Kidney (tissue), 14 donors: ENCODE measurements around the gene PDGFRB. TPM values are rescaled to one million over a fixed set of nuclear protein-coding genes. Genes with fewer than 3 reads are reported as not detected.

Source experiments
- DNase-seq, 5 donors: peaks; one replicate each; pipeline ENCODE4 v3.0.0-alpha.2; 2013 to 2020
- FAIRE-seq: peaks from 2 replicates; lab custom pipeline; 2012; peaks lifted over from hg19 to GRCh38; lab: Jason Lieb, UNC
- H3K27ac ChIP-seq, 2 donors: one replicate each; pipeline ENCODE4 v1.7.0; 2013; ENCODE audit warnings: low read depth in 2 of 2, low read length in 2 of 2, inconsistent platforms in 1 of 2
- H3K27me3 ChIP-seq: one replicate; pipeline ENCODE4 v1.7.1; 2013; ENCODE audit warnings: low read length, inconsistent platforms; ENCODE audit not compliant: control insufficient read depth, insufficient read depth
- H3K36me3 ChIP-seq, 3 donors: one replicate each; pipeline versions ENCODE4 v1.7.0 to v1.7.1; 2013; ENCODE audit warnings: low read length in 3 of 3, control low read depth in 1 of 3, inconsistent platforms in 1 of 3; ENCODE audit not compliant: insufficient read depth in 3 of 3, control insufficient read depth in 2 of 3
- H3K4me1 ChIP-seq, 3 donors: one replicate each; pipeline versions ENCODE4 v1.7.0 to v1.7.1; 2013; ENCODE audit warnings: low read length in 3 of 3, inconsistent platforms in 1 of 3, low read depth in 1 of 3; ENCODE audit not compliant: control insufficient read depth in 2 of 3, insufficient read depth in 2 of 3
- H3K4me3 ChIP-seq, 3 donors: one replicate each; pipeline versions ENCODE4 v1.7.0 to v1.8.1; 2013; ENCODE audit warnings: low read length in 3 of 3, control low read depth in 1 of 3, inconsistent platforms in 1 of 3
- H3K9ac ChIP-seq, 3 donors: one replicate each; pipeline versions ENCODE4 v1.7.0 to v1.7.1; 2013; ENCODE audit warnings: low read length in 3 of 3, control low read depth in 1 of 3, inconsistent platforms in 1 of 3
- H3K9me3 ChIP-seq, 3 donors: one replicate each; pipeline versions ENCODE4 v1.7.0 to v1.7.1; 2013; ENCODE audit warnings: low read length in 3 of 3, control low read depth in 1 of 3, inconsistent platforms in 1 of 3; ENCODE audit not compliant: control insufficient read depth in 2 of 3, insufficient read depth in 1 of 3
- intact Hi-C: fragments of 100-400 bp; cut with DNase I; formaldehyde crosslinking; loops from one replicate; pipeline ENCODE4 v1.11.1; 2022
- polyA plus RNA-seq: library from polyadenylated mRNA; stranded (reverse); fragments of 350-450 nt; fragmentation: Illumina TruSeq; extraction: RNeasy Lipid Tissue Mini Kit (QIAGEN cat#74804); gene quantifications from one replicate; pipeline ENCODE4 v1.2.3, GENCODE V29; 2014; ENCODE audit warnings: low read depth, low replicate concordance; ENCODE audit not compliant: insufficient read depth
- total RNA-seq: library from RNA; stranded (reverse); fragmentation: NEBNext Ultra II Directional; extraction: Animal tissue kit (Norgen Biotek cat#: 25700); gene quantifications from one replicate; pipeline ENCODE4 v1.2.1, GENCODE V29; 2021
- TF ChIP-seq, protein P1 (sequence below): IDR thresholded peaks from 3 replicates; pipeline ENCODE4 v1.5.1; 2012; ENCODE audit warnings: mild to moderate bottlenecking, moderate library complexity, borderline replicate concordance; ENCODE audit not compliant: insufficient read depth; ENCODE audit errors: extremely low read depth
- donor health status: control.
- donor health status: control.
- donor health status: control.
- donor health status: control.
- donor health status: control.
- donor health status: DM: yes; HTN: yes; CAD: no.
- donor health status: Normal renal cell carcinoma (clear cell type).

PDGFRB gene
- total and polyA plus RNA-seq, 2 donors from 2014 or later: 50.4 to 104 TPM

- no peak for FAIRE-seq
- H3K9ac ChIP-seq: peak overlapping the region in 1 of 3 donors; percentile 19
- H3K27ac ChIP-seq: peak overlapping the region; percentile 10 to 11
- peak; percentile 70 to 86 (median 81) for DNase-seq
- intact Hi-C loops: no loop called here
- TF ChIP-seq, protein P1, sequence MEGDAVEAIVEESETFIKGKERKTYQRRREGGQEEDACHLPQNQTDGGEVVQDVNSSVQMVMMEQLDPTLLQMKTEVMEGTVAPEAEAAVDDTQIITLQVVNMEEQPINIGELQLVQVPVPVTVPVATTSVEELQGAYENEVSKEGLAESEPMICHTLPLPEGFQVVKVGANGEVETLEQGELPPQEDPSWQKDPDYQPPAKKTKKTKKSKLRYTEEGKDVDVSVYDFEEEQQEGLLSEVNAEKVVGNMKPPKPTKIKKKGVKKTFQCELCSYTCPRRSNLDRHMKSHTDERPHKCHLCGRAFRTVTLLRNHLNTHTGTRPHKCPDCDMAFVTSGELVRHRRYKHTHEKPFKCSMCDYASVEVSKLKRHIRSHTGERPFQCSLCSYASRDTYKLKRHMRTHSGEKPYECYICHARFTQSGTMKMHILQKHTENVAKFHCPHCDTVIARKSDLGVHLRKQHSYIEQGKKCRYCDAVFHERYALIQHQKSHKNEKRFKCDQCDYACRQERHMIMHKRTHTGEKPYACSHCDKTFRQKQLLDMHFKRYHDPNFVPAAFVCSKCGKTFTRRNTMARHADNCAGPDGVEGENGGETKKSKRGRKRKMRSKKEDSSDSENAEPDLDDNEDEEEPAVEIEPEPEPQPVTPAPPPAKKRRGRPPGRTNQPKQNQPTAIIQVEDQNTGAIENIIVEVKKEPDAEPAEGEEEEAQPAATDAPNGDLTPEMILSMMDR: peak; percentile 93
- H3K9me3 ChIP-seq: no peaks in the 10 kb centered on the region
- no peaks in the 10 kb centered on the region for H3K27me3 ChIP-seq
- peaks cover 6 to 19% (median 11%) of the 10 kb centered on the region in 3 donors for H3K36me3 ChIP-seq
- H3K4me3 ChIP-seq: peak overlapping the region in 1 of 3 donors; percentile 23
- H3K4me1 ChIP-seq: peaks cover 0 to 14% (median 7%) of the 10 kb centered on the region in 3 donors
Measured at GRCh38 chr5:150129813-150130492, 25.7 kb downstream of the PDGFRB start.

- no peaks in the 10 kb centered on the region for H3K9me3 ChIP-seq
- peak overlapping the region in 1 of 3 donors; percentile 23 for H3K4me3 ChIP-seq
- peak overlapping the region in 1 of 2 donors; percentile 6 for H3K27ac ChIP-seq
- DNase-seq: no peak
- TF ChIP-seq, protein P1: no peak
- intact Hi-C loops: no loop called here
- no peaks in the 10 kb centered on the region for H3K27me3 ChIP-seq
- no peak overlapping the region for H3K9ac ChIP-seq
- H3K36me3 ChIP-seq: peaks cover 6 to 19% (median 11%) of the 10 kb centered on the region in 3 donors
- peaks cover 0 to 13% (median 7%) of the 10 kb centered on the region in 3 donors for H3K4me1 ChIP-seq
- no peak for FAIRE-seq
Measured at GRCh38 chr5:150129454-150129812, 26.2 kb downstream of the PDGFRB start.

- Histone ChIP-seq H3K36me3 (peaks cover 6 to 13% (median 7%) of the 10 kb centered on the region in 3 donors), H3K9ac (no peak overlapping the region), H3K4me3 (no peak overlapping the region), H3K4me1 (peaks cover 0 to 10% (median 7%) of the 10 kb centered on the region in 3 donors), H3K27me3 (no peaks in the 10 kb centered on the region), H3K27ac (no peak overlapping the region), H3K9me3 (no peaks in the 10 kb centered on the region)
- TF ChIP-seq, protein P1: no peak
- intact Hi-C loops: no loop called here
- FAIRE-seq (no peak), DNase-seq (peak in 1 of 5 donors; percentile 54)
Measured at GRCh38 chr5:150126921-150127265, 28.8 kb downstream of the PDGFRB start.
